GM19099 (cell line): Measurements from ENCODE around the gene CDK6.

Experiments used
- POLR2A ChIP-seq: IDR thresholded peaks from 3 replicates; pipeline ENCODE4 v1.6.1; 2011; ENCODE audit warnings: low read depth; ENCODE audit not compliant: insufficient read length; ENCODE audit errors: extremely low read depth

CDK6 gene

GRCh38 chr7:92851732-92852131, 15.4 kb upstream of the CDK6 start:
- no peak for TF ChIP-seq POLR2A

GRCh38 chr7:92850516-92850915, 14.1 kb upstream of the CDK6 start:
- TF ChIP-seq POLR2A, result no peak

- no peak for TF ChIP-seq POLR2A
Observed at GRCh38 chr7:92849322-92849721, 12.9 kb upstream of the CDK6 start.

GRCh38 chr7:92848851-92849250, 12.5 kb upstream of the CDK6 start:
- no peak for TF ChIP-seq POLR2A

GRCh38 chr7:92848441-92848840, 12.1 kb upstream of the CDK6 start:
- TF ChIP-seq POLR2A, result no peak

- no peak for TF ChIP-seq POLR2A
Observed at GRCh38 chr7:92847305-92847704, 10.9 kb upstream of the CDK6 start.

GRCh38 chr7:92845736-92846135, 9.4 kb upstream of the CDK6 start:
- TF ChIP-seq POLR2A, result no peak

- no peak for TF ChIP-seq POLR2A
Observed at GRCh38 chr7:92843781-92844180, 7.4 kb upstream of the CDK6 start.

GRCh38 chr7:92843034-92843760, 6.8 kb upstream of the CDK6 start:
- no peak for TF ChIP-seq POLR2A

GRCh38 chr7:92841192-92841591, 4.8 kb upstream of the CDK6 start:
- no peak for TF ChIP-seq POLR2A

- no peak for TF ChIP-seq POLR2A
Observed at GRCh38 chr7:92840316-92840715, 3.9 kb upstream of the CDK6 start.

GRCh38 chr7:92839901-92840300, 3.5 kb upstream of the CDK6 start:
- no peak for TF ChIP-seq POLR2A

- no peak for TF ChIP-seq POLR2A
Observed at GRCh38 chr7:92838934-92839333, 2.6 kb upstream of the CDK6 start.

GRCh38 chr7:92837000-92837749, 802 bp upstream of the CDK6 start:
- TF ChIP-seq POLR2A, result no peak

GRCh38 chr7:92835851-92836488, 403 bp downstream of the CDK6 start:
- TF ChIP-seq POLR2A, result peak; percentile 49
